GM23338 (cell line): ENCODE results near the gene ARHGAP28. TPM values are rescaled to one million over a fixed set of nuclear protein-coding genes. Genes with fewer than 3 reads are reported as not detected.

Experiments
- ATAC-seq: fragments of 200-7000 bp; cut with Tn5 transposase; 3 replicates; pipeline ENCODE4 v1.9.1; 2020
- DNase-seq: peaks from one replicate; pipeline ENCODE4 v3.0.0-alpha.2; 2015; ENCODE audit warnings: low spot score
- H2AFZ ChIP-seq: fragments of 200-600 bp; sonication (generic); 2 replicates; pipeline ENCODE4 v1.8.0; 2016; ENCODE audit warnings: antibody characterized with exemption, mild to moderate bottlenecking, moderate library complexity
- H3F3A ChIP-seq: fragments of 200-600 bp; sonication (generic); replicated peaks from 2 replicates; pipeline ENCODE4 v1.8.0; 2017; ENCODE audit warnings: antibody characterized with exemption, mixed run types, low read depth
- H3K27ac ChIP-seq: fragments of 200-600 bp; sonication (generic); 2 replicates; pipeline ENCODE4 v1.6.1; 2016; ENCODE audit warnings: low read depth
- H3K27me3 ChIP-seq: fragments of 200-600 bp; sonication (generic); 2 replicates; pipeline ENCODE4 v1.8.0; 2016; ENCODE audit warnings: mild to moderate bottlenecking, mixed run types, moderate library complexity; ENCODE audit not compliant: insufficient read depth
- H3K36me3 ChIP-seq: fragments of 200-600 bp; sonication (generic); 2 replicates; pipeline ENCODE4 v1.8.0; 2016; ENCODE audit warnings: mild to moderate bottlenecking; ENCODE audit not compliant: insufficient read depth
- H3K4me1 ChIP-seq: fragments of 200-600 bp; sonication (generic); 2 replicates; pipeline ENCODE4 v1.8.0; 2016; ENCODE audit warnings: mild to moderate bottlenecking, moderate library complexity; ENCODE audit not compliant: insufficient read depth
- H3K4me2 ChIP-seq: fragments of 200-600 bp; sonication (generic); 2 replicates; pipeline ENCODE4 v1.7.1; 2017; ENCODE audit warnings: mixed run types
- H3K4me3 ChIP-seq: fragments of 200-600 bp; sonication (generic); 2 replicates; pipeline ENCODE4 v1.6.1; 2016; ENCODE audit warnings: mixed run types
- H3K79me2 ChIP-seq: fragments of 200-600 bp; sonication (generic); replicated peaks from 2 replicates; pipeline ENCODE4 v1.8.0; 2017; ENCODE audit warnings: mild to moderate bottlenecking; ENCODE audit not compliant: insufficient read depth
- H3K9me2 ChIP-seq: fragments of 200-600 bp; sonication (generic); 2 replicates; pipeline ENCODE4 v1.8.0; 2017; ENCODE audit not compliant: insufficient read depth
- H4K20me1 ChIP-seq: fragments of 200-600 bp; sonication (generic); replicated peaks from 2 replicates; pipeline ENCODE4 v1.8.0; 2017; ENCODE audit warnings: mild to moderate bottlenecking; ENCODE audit not compliant: insufficient read depth
- H3K27ac Mint-ChIP-seq: 2 replicates; pipeline ENCODE4 v1.8.0; 2020; ENCODE audit warnings: inconsistent platforms, mild to moderate bottlenecking, moderate library complexity, mixed read lengths
- H3K27me3 Mint-ChIP-seq: 3 replicates; pipeline ENCODE4 v1.8.0; 2022; ENCODE audit warnings: low read depth, mild to moderate bottlenecking, moderate library complexity, mixed read lengths, inconsistent platforms; ENCODE audit not compliant: insufficient read depth, poor library complexity
- H3K36me3 Mint-ChIP-seq: 3 replicates; pipeline ENCODE4 v1.8.0; 2021; ENCODE audit warnings: low read depth, mild to moderate bottlenecking, inconsistent platforms, moderate library complexity, mixed read lengths
- H3K4me1 Mint-ChIP-seq: 3 replicates; pipeline ENCODE4 v1.8.0; 2020; ENCODE audit warnings: mild to moderate bottlenecking, inconsistent platforms, mixed read lengths
- H3K4me3 Mint-ChIP-seq: 3 replicates; pipeline ENCODE4 v1.8.0; 2021; ENCODE audit warnings: moderate library complexity, mild to moderate bottlenecking, inconsistent platforms, mixed read lengths
- H3K9me3 Mint-ChIP-seq: 3 replicates; pipeline ENCODE4 v1.8.0; 2020; ENCODE audit warnings: moderate library complexity, mild to moderate bottlenecking, inconsistent platforms, mixed read lengths
- CREB1 ChIP-seq: fragments of 250-450 bp; sonication (Bioruptor Pico); IDR thresholded peaks from 2 replicates; pipeline ENCODE4 v1.5.0; 2020; ENCODE audit warnings: low read depth, mild to moderate bottlenecking, moderate library complexity
- ETS1 ChIP-seq: IDR thresholded peaks from 2 replicates; pipeline ENCODE4 v1.6.1; 2016; ENCODE audit warnings: antibody characterized with exemption
- EZH2 ChIP-seq: fragments of 200-600 bp; sonication (generic); IDR thresholded peaks from one replicate; pipeline ENCODE4 v1.8.0; 2017; ENCODE audit warnings: antibody characterized with exemption, mild to moderate bottlenecking, low read depth; ENCODE audit not compliant: unreplicated experiment
- EZH2phosphoT487 ChIP-seq: fragments of 200-600 bp; sonication (generic); IDR thresholded peaks from one replicate; pipeline ENCODE4 v1.8.1; 2018; ENCODE audit warnings: antibody characterized with exemption; ENCODE audit not compliant: unreplicated experiment
- JUNB ChIP-seq: IDR thresholded peaks from one replicate; pipeline ENCODE4 v1.6.1; 2016; ENCODE audit warnings: antibody characterized with exemption; ENCODE audit not compliant: unreplicated experiment
- NANOG ChIP-seq: IDR thresholded peaks from 2 replicates; pipeline ENCODE4 v1.6.1; 2016; ENCODE audit warnings: antibody characterized with exemption, borderline replicate concordance
- POLR2AphosphoS5 ChIP-seq: IDR thresholded peaks from 2 replicates; pipeline ENCODE4 v1.6.1; 2016; ENCODE audit warnings: antibody characterized with exemption, low read depth
- REST ChIP-seq: IDR thresholded peaks from one replicate; pipeline ENCODE4 v1.6.1; 2018; ENCODE audit warnings: antibody characterized with exemption; ENCODE audit not compliant: unreplicated experiment
- STAT1 ChIP-seq: IDR thresholded peaks from one replicate; pipeline ENCODE4 v1.6.1; 2016; ENCODE audit warnings: antibody characterized with exemption; ENCODE audit not compliant: unreplicated experiment
- ZNF114 ChIP-seq: fragments of 250-450 bp; sonication (Bioruptor Pico); IDR thresholded peaks from 2 replicates; pipeline ENCODE4 v1.5.0; 2020; ENCODE audit warnings: mild to moderate bottlenecking, moderate library complexity
- ZNF331 ChIP-seq: fragments of 250-450 bp; sonication (Bioruptor Pico); IDR thresholded peaks from 2 replicates; pipeline ENCODE4 v1.5.0; 2020; ENCODE audit warnings: low read depth, mild to moderate bottlenecking, moderate library complexity
- polyA plus RNA-seq: library from polyadenylated mRNA; unstranded; fragments of >200 nt; fragmentation: Nextera tagmentation; extraction: Ambion mirVana; gene quantifications from 2 replicates; pipeline ENCODE4 v1.2.1, GENCODE V29; 2016
- total RNA-seq: library from RNA; depleted of rRNA; stranded (reverse); fragments of >200 nt; shearing (Covaris generic); gene quantifications from 2 replicates; pipeline ENCODE4 v1.2.3, GENCODE V29; 2014
- TF ChIP-seq, protein P1 (sequence below), 2 experiments: fragments of 200-600 bp in 1 of 2; sonication (generic) in 1 of 2; conservative IDR thresholded peaks; 2 replicates each; pipeline versions ENCODE4 v1.5.1 to v1.6.1; 2016 to 2017; ENCODE audit warnings: antibody characterized with exemption in 2 of 2, low read depth in 2 of 2, mild to moderate bottlenecking in 2 of 2, moderate library complexity in 1 of 2
- TF ChIP-seq, protein P2 (sequence below): fragments of 250-450 bp; sonication (Bioruptor Pico); IDR thresholded peaks from 2 replicates; pipeline ENCODE4 v1.5.0; 2020; ENCODE audit warnings: mild to moderate bottlenecking, moderate library complexity

ARHGAP28 gene
- total and polyA plus RNA-seq, 2 experiments from 2014 or later: 2.8 to 9.6 TPM

DNA sequence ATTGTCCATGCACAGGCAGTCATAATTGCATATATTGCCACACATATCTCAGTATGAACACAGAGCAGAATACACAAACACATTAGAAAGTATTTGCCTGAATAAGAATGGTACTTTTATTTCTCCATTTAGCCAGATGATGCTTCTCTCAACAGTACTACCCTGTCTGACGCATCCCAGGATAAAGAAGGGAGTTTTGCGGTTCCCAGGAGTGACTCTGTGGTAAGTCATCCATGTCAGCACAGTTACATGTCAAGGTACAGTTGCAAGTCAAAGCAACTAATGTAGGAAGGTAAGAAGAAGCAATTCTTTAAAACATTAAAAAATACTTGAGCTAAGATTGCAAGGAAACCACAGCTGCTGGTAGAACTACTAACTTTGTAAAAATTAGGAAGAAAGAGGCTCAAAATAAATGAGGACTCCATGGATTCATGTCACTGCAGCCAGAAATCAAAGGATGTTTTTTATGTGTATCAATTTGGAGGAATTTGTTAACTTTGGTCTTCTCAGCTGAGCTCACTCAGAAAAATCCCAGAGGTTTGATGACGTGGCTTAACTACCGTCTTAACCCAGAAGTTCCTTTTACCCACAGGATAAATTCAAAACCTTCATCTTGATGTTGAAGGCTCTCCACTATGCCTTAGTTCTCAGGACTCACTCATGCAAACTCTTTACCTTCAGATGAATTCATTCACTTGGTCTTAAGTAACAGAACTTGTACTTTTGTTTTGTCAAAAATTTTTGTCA lies 130.3 kb downstream of the ARHGAP28 start:
- DNase-seq (no peak), ATAC-seq (no peak)
- Histone ChIP-seq H3K9me2 (no peaks in the 10 kb centered on the region), H3K27me3 (no peaks in the 10 kb centered on the region), H2AFZ (no peak overlapping the region), H3K27ac (no peak overlapping the region), H3K36me3 (no peaks in the 10 kb centered on the region; the same call in 1 of the 2 replicates), H3K4me2 (no peak overlapping the region), H3F3A (no peaks in the 10 kb centered on the region), H4K20me1 (no peaks in the 10 kb centered on the region), H3K4me1 (peaks cover 14% of the 10 kb centered on the region; the same call in 1 of the 2 replicates), H3K79me2 (no peaks in the 10 kb centered on the region), H3K4me3 (no peak overlapping the region)
- peaks cover 10% of the 10 kb centered on the region for H3K9me3 Mint-ChIP-seq
- no peak overlapping the region for H3K27ac Mint-ChIP-seq
- TF ChIP-seq POLR2AphosphoS5 (no peak), EZH2 (no peak), NANOG (no peak), REST (no peak), JUNB (no peak), CREB1 (CRISPR knock-in tag) (no peak), EZH2phosphoT487 (no peak), ETS1 (no peak), ZNF331 (CRISPR knock-in tag) (no peak), ZNF114 (no peak), STAT1 (no peak)
- TF ChIP-seq, protein P1, sequence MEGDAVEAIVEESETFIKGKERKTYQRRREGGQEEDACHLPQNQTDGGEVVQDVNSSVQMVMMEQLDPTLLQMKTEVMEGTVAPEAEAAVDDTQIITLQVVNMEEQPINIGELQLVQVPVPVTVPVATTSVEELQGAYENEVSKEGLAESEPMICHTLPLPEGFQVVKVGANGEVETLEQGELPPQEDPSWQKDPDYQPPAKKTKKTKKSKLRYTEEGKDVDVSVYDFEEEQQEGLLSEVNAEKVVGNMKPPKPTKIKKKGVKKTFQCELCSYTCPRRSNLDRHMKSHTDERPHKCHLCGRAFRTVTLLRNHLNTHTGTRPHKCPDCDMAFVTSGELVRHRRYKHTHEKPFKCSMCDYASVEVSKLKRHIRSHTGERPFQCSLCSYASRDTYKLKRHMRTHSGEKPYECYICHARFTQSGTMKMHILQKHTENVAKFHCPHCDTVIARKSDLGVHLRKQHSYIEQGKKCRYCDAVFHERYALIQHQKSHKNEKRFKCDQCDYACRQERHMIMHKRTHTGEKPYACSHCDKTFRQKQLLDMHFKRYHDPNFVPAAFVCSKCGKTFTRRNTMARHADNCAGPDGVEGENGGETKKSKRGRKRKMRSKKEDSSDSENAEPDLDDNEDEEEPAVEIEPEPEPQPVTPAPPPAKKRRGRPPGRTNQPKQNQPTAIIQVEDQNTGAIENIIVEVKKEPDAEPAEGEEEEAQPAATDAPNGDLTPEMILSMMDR (conservative IDR thresholded peaks at IDR 0.05; ENCODE audit: low read depth in 2 of 2): no peak
- TF ChIP-seq, protein P2, sequence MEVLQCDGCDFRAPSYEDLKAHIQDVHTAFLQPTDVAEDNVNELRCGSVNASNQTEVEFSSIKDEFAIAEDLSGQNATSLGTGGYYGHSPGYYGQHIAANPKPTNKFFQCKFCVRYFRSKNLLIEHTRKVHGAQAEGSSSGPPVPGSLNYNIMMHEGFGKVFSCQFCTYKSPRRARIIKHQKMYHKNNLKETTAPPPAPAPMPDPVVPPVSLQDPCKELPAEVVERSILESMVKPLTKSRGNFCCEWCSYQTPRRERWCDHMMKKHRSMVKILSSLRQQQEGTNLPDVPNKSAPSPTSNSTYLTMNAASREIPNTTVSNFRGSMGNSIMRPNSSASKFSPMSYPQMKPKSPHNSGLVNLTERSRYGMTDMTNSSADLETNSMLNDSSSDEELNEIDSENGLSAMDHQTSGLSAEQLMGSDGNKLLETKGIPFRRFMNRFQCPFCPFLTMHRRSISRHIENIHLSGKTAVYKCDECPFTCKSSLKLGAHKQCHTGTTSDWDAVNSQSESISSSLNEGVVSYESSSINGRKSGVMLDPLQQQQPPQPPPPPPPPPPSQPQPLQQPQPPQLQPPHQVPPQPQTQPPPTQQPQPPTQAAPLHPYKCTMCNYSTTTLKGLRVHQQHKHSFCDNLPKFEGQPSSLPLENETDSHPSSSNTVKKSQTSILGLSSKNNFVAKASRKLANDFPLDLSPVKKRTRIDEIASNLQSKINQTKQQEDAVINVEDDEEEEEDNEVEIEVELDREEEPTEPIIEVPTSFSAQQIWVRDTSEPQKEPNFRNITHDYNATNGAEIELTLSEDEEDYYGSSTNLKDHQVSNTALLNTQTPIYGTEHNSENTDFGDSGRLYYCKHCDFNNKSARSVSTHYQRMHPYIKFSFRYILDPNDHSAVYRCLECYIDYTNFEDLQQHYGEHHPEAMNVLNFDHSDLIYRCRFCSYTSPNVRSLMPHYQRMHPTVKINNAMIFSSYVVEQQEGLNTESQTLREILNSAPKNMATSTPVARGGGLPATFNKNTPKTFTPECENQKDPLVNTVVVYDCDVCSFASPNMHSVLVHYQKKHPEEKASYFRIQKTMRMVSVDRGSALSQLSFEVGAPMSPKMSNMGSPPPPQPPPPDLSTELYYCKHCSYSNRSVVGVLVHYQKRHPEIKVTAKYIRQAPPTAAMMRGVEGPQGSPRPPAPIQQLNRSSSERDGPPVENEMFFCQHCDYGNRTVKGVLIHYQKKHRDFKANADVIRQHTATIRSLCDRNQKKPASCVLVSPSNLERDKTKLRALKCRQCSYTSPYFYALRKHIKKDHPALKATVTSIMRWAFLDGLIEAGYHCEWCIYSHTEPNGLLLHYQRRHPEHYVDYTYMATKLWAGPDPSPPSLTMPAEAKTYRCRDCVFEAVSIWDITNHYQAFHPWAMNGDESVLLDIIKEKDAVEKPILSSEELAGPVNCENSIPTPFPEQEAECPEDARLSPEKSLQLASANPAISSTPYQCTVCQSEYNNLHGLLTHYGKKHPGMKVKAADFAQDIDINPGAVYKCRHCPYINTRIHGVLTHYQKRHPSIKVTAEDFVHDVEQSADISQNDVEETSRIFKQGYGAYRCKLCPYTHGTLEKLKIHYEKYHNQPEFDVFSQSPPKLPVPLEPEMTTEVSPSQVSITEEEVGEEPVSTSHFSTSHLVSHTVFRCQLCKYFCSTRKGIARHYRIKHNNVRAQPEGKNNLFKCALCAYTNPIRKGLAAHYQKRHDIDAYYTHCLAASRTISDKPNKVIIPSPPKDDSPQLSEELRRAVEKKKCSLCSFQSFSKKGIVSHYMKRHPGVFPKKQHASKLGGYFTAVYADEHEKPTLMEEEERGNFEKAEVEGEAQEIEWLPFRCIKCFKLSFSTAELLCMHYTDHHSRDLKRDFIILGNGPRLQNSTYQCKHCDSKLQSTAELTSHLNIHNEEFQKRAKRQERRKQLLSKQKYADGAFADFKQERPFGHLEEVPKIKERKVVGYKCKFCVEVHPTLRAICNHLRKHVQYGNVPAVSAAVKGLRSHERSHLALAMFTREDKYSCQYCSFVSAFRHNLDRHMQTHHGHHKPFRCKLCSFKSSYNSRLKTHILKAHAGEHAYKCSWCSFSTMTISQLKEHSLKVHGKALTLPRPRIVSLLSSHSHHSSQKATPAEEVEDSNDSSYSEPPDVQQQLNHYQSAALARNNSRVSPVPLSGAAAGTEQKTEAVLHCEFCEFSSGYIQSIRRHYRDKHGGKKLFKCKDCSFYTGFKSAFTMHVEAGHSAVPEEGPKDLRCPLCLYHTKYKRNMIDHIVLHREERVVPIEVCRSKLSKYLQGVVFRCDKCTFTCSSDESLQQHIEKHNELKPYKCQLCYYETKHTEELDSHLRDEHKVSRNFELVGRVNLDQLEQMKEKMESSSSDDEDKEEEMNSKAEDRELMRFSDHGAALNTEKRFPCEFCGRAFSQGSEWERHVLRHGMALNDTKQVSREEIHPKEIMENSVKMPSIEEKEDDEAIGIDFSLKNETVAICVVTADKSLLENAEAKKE (CRISPR knock-in tag): no peak
- H3K36me3 Mint-ChIP-seq: peaks cover 11% of the 10 kb centered on the region
- peaks cover 30% of the 10 kb centered on the region for H3K4me1 Mint-ChIP-seq
- peaks cover 3% of the 10 kb centered on the region for H3K27me3 Mint-ChIP-seq
- H3K4me3 Mint-ChIP-seq: no peak overlapping the region
